ENCODE data around the gene VPS52.
"Not testable (repeated sequence)": the region's sequence is repeated elsewhere in the genome, so short reads cannot be mapped to it uniquely, and the experiment has no call there.

Gene VPS52

GRCh38 chr6:33276864-33277662 is 5.4 kb upstream of the VPS52 start, which contains the start of gene B3GALT4:
TSS of gene B3GALT4 (plus strand) at chr6:33277123. CDS start at chr6:33277420, 297 bp downstream.
- H3K4me3 Mint-ChIP-seq, result peak within 1 kb of the TSS; percentile 89
- ATAC-seq (peak; percentile 80), DNase-seq (ENCODE audit: low spot score in 2 of 2) (peak; percentile 72 to 89)
- peaks cover 91% of the 10 kb centered on the region for H3K36me3 Mint-ChIP-seq
- peak within 1 kb of the TSS; percentile 99 for H3K27ac Mint-ChIP-seq
- H3K9me3 Mint-ChIP-seq, result no peaks in the 10 kb centered on the region
- peaks cover 60% of the 10 kb centered on the region for H3K4me1 Mint-ChIP-seq

DNA sequence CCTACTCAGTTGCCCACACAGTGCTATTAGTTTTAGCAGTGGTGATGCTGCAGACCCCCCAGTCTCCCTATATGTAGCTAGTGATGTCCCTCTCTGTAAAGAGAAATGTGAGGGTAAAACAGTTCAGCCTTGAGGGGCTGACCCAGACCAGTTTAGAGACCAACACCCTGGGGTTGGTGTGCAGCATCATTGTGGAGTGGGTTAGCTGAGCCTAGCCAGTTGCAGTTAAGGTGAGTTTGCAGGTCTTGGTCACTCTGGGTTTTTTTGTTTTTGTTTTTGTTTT is 4.8 kb upstream of the VPS52 start:
- Mint-ChIP-seq H3K36me3 (peaks cover 91% of the 10 kb centered on the region), H3K4me1 (peaks cover 65% of the 10 kb centered on the region)
- no peak for ATAC-seq

DNA sequence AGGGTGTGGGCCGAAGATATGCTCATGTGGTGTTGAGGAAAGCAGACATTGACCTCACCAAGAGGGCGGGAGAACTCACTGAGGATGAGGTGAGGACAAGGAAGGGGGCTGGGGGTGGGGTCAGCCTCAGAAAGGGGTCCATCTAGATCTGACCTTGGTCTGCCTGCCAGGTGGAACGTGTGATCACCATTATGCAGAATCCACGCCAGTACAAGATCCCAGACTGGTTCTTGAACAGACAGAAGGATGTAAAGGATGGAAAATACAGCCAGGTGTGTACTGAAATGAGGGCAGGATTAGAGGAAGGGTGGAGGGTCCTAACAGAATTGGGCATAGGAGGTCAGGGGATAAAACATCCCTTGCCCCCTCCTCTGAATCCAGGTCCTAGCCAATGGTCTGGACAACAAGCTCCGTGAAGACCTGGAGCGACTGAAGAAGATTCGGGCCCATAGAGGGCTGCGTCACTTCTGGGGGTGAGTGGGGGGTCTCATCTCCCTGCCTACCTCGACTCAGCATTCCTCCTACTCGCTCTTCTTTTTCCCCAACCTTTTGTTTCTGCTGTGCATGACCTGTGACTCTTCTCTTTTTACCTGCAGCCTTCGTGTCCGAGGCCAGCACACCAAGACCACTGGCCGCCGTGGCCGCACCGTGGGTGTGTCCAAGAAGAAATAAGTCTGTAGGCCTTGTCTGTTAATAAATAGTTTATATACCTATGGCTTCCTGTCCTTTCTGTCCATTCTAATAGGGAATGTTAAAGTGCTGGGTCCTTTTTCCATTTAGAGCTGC is 4.3 kb upstream of the VPS52 start:
- DNase-seq (ENCODE audit: low spot score in 2 of 2); ATAC-seq; H3K9me3 Mint-ChIP-seq: not testable (repeated sequence)
- Mint-ChIP-seq H3K4me3 (peak overlapping the region; percentile 89), H3K4me1 (peaks cover 65% of the 10 kb centered on the region), H3K27ac (peak overlapping the region; percentile 99), H3K36me3 (peaks cover 92% of the 10 kb centered on the region)

More for the DNA sequence above, 4.8 kb upstream of the VPS52 start:
- no peaks in the 10 kb centered on the region for H3K9me3 Mint-ChIP-seq
- H3K4me3 Mint-ChIP-seq, result peak overlapping the region; percentile 89
- no peak for DNase-seq (ENCODE audit: low spot score in 2 of 2)
- peak overlapping the region; percentile 99 for H3K27ac Mint-ChIP-seq

GRCh38 chr6:33273924-33274902 is 2.5 kb upstream of the VPS52 start:
- DNase-seq (ENCODE audit: low spot score in 2 of 2) (no peak), ATAC-seq (no peak)
- peak overlapping the region; percentile 99 for H3K27ac Mint-ChIP-seq
- H3K36me3 Mint-ChIP-seq, result peaks cover 77% of the 10 kb centered on the region
- peaks cover 74% of the 10 kb centered on the region for H3K4me1 Mint-ChIP-seq
- H3K9me3 Mint-ChIP-seq, result no peaks in the 10 kb centered on the region
- peak overlapping the region; percentile 89 for H3K4me3 Mint-ChIP-seq

DNA sequence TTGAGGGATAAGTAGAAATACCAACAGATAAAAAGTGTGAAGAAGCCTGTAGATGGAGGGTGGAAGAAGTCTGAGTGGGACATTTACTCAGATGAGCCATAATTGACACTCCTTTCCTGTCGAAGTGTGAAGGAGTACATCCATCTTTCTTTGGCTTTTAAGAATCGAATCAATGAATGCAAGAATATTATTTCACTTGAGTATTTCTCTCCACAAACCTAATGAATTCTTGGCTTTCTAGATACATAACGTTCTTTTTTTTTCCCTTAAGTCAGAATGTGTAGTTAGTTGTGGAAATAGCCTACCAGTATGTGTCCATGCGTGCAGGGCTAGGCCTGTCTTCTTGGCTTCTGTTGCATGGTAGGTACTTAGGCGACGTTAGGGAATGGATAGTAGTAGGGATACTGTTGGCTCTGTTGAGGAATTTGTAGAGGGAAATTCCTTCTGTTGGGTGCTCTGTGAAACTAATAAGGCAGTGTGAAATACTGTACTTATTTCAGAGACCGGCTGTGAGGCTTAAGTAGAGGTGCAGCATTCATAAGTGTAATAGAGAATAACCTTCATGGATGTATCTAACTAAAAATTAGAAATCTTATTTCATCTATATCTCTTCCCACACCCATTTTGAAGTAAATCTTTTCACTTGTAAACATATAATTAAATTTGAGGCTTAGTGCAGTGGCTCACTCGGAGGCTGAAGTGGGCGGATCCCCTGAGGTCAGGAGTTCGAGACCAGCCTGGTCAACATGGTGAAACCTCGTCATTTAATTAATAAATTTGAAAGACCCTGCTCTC is 1.6 kb upstream of the VPS52 start:
- Mint-ChIP-seq H3K9me3 (no peaks in the 10 kb centered on the region), H3K4me3 (peak overlapping the region; percentile 89), H3K4me1 (peaks cover 70% of the 10 kb centered on the region), H3K27ac (peak overlapping the region; percentile 99), H3K36me3 (peaks cover 79% of the 10 kb centered on the region)
- DNase-seq (ENCODE audit: low spot score in 2 of 2) (no peak), ATAC-seq (no peak)

DNA sequence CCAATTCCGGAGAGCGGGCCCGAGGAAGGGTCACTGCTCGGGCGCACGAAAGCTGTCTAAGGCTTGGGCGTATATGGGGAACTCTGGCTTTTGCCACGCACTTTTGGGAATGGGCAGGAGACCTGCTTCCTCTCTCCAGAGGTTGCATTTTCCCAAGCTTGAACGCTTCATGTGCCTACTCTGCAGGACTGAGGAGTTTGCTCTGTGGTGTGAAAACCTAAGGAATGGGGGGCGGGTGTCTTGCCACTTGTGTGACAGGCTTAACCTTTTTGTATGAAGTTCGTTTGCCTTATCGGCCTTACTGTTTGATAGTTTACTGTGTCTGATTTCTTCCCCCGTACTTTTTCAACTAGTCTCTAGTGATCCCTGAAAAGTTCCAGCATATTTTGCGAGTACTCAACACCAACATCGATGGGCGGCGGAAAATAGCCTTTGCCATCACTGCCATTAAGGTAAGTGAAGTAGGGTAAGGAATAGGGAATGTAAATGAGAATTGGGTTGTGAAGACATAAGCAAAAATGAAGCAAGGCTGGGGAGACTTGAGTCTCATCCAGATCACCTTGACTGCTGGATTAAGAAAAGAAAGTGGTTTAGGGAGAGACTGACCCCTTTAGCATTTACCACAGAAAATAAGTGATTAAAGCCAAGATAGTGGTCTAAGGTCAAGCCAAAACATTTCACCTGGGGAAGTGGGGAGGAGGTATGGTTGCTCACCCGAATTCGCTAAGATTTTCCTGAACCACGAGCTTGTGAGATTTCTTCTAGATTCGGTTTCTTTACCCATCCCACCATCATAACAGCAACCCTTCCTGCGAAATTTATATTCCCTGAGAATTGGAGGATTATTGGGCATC is 826 bp upstream of the VPS52 start:
- peak overlapping the region; percentile 99 for H3K27ac Mint-ChIP-seq
- H3K9me3 Mint-ChIP-seq, result no peaks in the 10 kb centered on the region
- H3K4me1 Mint-ChIP-seq, result peaks cover 63% of the 10 kb centered on the region
- peaks cover 83% of the 10 kb centered on the region for H3K36me3 Mint-ChIP-seq
- ATAC-seq, result peak; percentile 9
- H3K4me3 Mint-ChIP-seq, result peak overlapping the region; percentile 89
- no peak for DNase-seq (ENCODE audit: low spot score in 2 of 2)

DNA sequence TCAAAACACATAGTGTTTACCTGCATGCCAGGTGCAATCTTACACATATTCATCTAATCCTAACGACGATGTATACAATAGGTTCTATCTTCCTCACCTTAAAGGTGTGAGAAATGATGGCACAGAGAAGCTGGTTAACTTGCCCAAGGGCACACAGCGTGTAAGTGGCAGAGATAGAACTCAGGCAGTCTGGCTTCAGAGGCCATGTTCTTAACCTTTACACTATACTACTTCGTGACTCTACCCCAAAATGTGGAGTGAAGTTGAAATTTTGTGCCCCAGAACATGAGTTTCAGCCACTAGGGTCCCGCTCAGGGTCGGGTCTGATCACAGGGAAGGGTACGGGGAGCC is 584 bp downstream of the VPS52 start:
- no peaks in the 10 kb centered on the region for H3K9me3 Mint-ChIP-seq
- H3K4me3 Mint-ChIP-seq, result peak overlapping the region; percentile 89
- peak overlapping the region; percentile 99 for H3K27ac Mint-ChIP-seq
- ATAC-seq, result peak; percentile 7
- no peak for DNase-seq (ENCODE audit: low spot score in 2 of 2)
- H3K4me1 Mint-ChIP-seq, result peaks cover 54% of the 10 kb centered on the region
- peaks cover 83% of the 10 kb centered on the region for H3K36me3 Mint-ChIP-seq

GRCh38 chr6:33264015-33264414 is 7.7 kb downstream of the VPS52 start:
- DNase-seq (ENCODE audit: low spot score in 2 of 2) (no peak), ATAC-seq (peak; percentile 31)
- Mint-ChIP-seq H3K9me3 (no peaks in the 10 kb centered on the region), H3K27ac (peak overlapping the region; percentile 67), H3K36me3 (peaks cover 100% of the 10 kb centered on the region), H3K4me3 (no peak overlapping the region), H3K4me1 (no peaks in the 10 kb centered on the region)

DNA sequence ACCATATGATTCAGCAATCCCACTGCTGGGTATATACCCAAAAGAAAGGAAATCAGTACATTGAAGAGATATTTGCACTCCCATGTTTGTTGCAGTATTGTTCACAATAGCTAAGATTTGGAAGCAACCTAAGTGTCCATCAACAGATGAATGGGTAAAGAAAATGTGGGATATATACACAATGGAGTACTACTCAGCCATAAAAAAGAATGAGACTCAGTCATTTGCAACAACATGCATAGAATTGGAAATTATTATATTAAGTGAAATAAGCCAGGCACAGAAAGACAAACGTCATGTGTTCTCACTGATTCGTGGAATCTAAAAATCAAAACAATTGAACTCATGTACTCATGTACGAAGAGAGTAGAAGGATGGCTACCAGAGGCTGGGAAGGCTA is 9.2 kb downstream of the VPS52 start:
- not testable (repeated sequence) for ATAC-seq; H3K4me1 Mint-ChIP-seq; H3K4me3 Mint-ChIP-seq; DNase-seq (ENCODE audit: low spot score in 2 of 2); H3K9me3 Mint-ChIP-seq; H3K27ac Mint-ChIP-seq
- H3K36me3 Mint-ChIP-seq, result peaks cover 100% of the 10 kb centered on the region

DNA sequence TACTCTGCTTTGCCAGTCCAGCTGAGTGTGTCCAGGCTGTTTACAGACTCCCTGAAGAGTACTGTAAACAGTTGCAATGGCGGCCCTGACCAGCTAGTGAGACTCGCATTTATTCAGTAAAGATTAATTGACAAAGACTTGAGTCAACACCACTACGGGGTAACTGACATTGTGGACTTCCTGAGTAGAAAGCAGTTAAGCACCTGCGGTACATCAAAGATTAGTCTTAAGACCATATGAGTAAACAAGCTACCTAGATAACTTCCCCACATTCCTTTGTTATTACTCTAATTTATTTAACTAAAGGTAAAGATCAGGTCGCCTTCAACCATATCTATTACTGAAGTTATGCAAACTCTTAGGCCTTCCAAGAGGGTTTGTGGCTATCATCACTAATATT is 12.6 kb downstream of the VPS52 start:
- Mint-ChIP-seq H3K9me3 (no peaks in the 10 kb centered on the region), H3K4me3 (no peak overlapping the region), H3K4me1 (no peaks in the 10 kb centered on the region), H3K27ac (no peak overlapping the region), H3K36me3 (peaks cover 98% of the 10 kb centered on the region)
- ATAC-seq, result no peak
- no peak for DNase-seq (ENCODE audit: low spot score in 2 of 2)

GRCh38 chr6:33254591-33254990 is 17.1 kb downstream of the VPS52 start:
- no peak for ATAC-seq
- Mint-ChIP-seq H3K27ac (no peak overlapping the region), H3K4me1 (peaks cover 31% of the 10 kb centered on the region), H3K4me3 (no peak overlapping the region), H3K9me3 (no peaks in the 10 kb centered on the region), H3K36me3 (peaks cover 93% of the 10 kb centered on the region)
- DNase-seq (ENCODE audit: low spot score in 2 of 2), result no peak

GRCh38 chr6:33252759-33253158 is 18.9 kb downstream of the VPS52 start:
- ATAC-seq (no peak), DNase-seq (ENCODE audit: low spot score in 2 of 2) (no peak)
- Mint-ChIP-seq H3K27ac (peak overlapping the region; percentile 96), H3K4me3 (no peak overlapping the region), H3K36me3 (peaks cover 86% of the 10 kb centered on the region), H3K4me1 (peaks cover 47% of the 10 kb centered on the region), H3K9me3 (no peaks in the 10 kb centered on the region)

- H3K36me3 Mint-ChIP-seq, result peaks cover 75% of the 10 kb centered on the region
- peak overlapping the region; percentile 96 for H3K27ac Mint-ChIP-seq
- ATAC-seq (no peak), DNase-seq (ENCODE audit: low spot score in 2 of 2) (no peak)
- H3K4me3 Mint-ChIP-seq, result peak overlapping the region; percentile 91
- H3K4me1 Mint-ChIP-seq, result peaks cover 48% of the 10 kb centered on the region
- H3K9me3 Mint-ChIP-seq, result no peaks in the 10 kb centered on the region
Measured at GRCh38 chr6:33251395-33252012, 20.2 kb downstream of the VPS52 start.

Measured in stimulated activated effector memory CD8-positive, alpha-beta T cell treated with anti-CD3 and anti-CD28 coated beads, Interleukin-12 subunit alpha, Interleukin-12 subunit beta, amount 100 ng/mL, for 72 hours (primary cell).